ENCODE measurements around the gene CISH.

- no peak for TF ChIP-seq POLR2A (IDR thresholded peaks at IDR 0.05)
- TF ChIP-seq CTCF (IDR thresholded peaks at IDR 0.05): no peak
- TF ChIP-seq EP300 (IDR thresholded peaks at IDR 0.05): no peak
These were observed 37.1 kb downstream of the CISH start for GRCh38 chr3:50574444-50574831.
